ENCODE data around the gene NINJ1.

Gene NINJ1, protein sequence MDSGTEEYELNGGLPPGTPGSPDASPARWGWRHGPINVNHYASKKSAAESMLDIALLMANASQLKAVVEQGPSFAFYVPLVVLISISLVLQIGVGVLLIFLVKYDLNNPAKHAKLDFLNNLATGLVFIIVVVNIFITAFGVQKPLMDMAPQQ

DNA sequence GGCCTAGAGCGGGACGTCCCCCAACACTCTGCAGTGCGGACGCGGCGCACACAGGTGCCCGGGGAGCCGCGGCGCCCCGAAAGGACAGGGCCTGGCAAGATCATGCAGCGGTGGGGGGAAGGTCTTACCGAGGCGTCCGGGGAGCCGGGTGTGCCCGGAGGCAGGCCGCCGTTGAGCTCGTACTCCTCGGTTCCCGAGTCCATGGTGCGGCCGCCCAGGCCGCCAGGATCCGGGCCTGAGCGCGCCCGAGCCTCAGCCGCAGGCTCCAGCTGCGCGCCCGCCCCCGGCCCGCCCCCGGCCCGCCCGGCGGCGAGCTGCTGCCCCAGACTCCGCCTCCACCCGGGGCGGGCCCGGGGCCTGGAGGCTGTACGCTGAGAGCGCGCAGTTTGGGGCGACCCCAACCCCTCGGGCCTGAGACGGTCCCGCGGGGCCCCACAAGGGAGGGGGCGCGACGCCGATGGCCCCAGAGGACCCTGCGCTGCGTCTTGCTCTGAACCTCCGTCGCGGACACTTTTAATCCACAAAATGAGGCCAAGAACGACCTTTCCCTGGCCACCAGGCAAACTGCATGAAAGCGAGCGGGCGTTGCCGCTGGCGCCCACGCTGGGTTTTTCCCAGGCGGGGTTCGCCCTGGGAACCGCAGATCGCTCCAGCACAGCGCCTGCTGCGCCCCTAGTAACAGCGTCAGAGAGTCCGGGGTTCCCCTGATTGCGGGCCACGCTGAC, at the start of gene NINJ1:
Gene NINJ1, minus strand, starts transcription at position 237 of the 725 bp plus-strand sequence. Its CDS starts 34 bp downstream, at position 203.
- no peak for DNase-seq

DNA sequence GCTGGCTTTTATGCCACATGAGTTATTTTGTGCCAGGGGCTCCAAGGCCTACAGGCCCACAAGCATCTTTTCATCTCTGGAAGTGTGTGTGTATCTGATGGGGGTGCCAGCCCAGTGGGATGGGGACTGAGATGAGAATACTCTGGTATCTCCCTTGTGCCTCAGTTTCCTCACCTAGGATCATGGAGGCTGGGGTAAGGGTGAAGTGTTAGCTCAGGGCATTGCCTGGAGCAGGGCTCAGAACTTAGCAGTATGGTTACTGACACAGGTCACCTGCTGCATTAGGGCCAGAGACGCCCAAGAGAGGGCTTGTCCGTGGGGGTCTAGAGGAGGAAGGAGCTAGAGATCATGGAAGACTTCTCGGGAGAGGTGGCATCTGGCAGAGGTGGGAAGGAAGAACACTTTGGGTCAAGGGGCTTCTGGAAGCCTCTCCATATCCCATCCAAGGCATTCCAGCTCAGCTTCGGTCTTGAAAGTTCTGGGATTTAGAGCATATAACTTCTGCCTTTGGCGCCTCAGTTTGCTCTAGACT, 49.1 kb upstream of the NINJ1 start:
- no peak for DNase-seq

DNA sequence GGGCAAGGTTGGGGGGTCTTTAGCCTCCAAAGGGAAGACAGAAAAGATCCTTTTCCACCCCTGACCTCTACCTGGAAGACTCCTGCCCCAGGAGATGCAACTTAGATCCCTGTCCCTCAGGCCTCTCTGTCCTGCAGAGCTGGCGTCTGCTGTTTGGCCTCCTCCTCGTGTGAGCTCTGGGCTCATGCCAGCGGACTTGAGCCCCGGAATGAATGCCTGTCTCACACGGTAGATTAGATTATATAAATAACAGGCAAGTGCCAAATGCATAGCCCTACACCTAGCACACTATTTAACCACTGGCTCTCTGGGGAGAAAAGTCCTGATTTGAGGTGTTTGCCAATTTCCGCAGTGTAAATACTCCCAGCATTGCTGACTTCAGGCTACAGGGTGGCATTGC, 48.5 kb upstream of the NINJ1 start:
- DNase-seq: no peak

DNA sequence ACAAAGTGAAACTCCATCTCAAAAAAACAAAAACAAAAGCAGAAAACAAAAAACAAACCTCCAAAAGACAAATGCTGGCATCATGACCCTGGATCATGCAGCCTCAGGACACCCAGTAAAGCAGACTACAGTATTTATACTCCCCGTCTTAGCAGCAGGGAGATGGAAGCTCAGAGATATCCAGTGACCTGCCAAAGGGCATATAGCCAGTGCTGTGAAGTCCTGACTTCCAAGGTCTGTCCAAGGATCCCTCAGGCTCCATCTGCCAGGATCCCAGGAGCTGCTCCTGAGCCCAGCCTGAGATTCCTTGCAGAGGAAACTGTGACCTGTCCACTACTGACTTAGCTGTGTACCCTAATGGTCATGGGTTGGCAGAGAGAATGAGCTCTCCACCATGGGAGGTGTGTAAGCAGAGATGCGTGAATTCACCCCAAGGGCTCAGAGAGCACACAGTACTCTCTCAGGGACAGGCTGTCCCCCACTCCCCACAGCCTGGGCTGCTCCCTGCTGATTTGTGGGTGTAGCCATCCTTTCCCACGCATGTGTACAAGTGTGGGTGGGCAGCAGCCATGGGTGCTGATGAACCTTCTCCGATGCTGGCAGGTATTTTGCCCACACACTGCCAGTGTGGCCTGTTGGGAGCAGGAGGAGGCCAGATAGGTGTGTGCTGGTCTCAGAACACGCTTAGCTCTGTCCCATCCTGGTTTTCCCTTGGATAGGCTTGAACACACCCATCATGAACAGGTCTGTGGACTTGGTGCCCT, 47.8 kb upstream of the NINJ1 start:
- no peak for DNase-seq

DNA sequence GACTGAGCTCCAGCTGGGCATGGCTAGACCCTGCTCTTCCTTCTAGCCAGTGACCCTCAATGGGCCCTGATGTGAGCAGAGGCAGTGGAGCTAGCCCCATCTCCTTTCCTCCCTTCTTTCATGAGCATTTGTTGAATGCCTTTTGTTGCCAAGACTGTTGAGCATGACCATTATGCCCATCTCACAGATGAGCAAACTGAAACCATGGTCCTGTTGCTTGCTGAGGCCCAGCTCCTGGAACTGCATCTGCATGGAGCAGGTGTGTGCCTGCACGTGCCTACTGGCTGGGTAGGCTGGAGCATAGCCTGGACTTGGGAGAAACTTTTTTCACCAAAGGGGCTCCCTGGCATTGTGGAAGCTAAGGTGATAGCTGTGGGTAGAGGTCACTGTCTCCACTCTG, 46.9 kb upstream of the NINJ1 start:
- DNase-seq: no peak

DNA sequence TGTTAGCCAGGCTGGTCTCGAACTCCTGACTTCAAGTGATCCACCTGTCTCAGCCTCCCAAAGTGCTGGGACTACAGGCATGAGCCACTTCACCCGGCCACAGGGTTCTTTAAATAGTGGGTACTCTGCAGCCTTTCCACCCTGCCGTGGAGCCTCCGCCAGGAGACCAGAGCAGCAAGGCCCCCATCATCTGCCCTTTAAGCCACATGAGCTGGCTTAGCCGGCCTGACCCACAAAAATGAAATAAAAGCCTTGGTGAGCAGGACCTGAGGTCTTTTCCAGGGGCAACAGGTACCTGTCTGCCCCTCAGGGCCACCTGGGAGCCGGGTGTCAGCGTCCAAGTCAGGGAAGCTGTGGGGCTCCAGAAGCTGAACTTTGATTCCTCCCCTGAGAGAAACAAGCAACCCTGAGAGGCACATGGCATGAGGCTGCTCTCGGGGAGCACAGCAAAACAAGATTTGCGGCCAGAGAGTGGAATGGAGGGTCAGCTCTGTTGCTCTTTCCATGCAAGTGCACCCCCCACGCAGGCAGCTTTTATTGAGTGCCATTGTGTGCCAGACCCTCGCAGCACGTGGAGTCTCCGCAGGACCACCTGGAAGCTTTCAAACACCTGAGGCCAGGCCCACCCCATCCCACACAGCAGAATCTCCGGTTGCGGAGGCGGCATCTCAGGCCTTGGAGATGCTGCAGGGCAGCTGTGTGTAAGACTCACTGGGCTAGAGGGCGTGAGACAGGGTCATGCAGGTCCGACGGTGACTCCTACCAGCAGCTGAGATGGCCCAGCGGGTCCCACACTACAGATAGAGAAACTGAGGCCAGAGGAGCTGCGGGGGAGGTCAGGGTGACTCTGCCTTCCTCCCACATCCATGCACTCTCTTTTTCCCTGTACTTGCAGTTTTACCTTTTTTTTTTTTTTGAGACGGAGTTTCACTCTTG, 45.1 kb upstream of the NINJ1 start:
- no peak for DNase-seq

DNA sequence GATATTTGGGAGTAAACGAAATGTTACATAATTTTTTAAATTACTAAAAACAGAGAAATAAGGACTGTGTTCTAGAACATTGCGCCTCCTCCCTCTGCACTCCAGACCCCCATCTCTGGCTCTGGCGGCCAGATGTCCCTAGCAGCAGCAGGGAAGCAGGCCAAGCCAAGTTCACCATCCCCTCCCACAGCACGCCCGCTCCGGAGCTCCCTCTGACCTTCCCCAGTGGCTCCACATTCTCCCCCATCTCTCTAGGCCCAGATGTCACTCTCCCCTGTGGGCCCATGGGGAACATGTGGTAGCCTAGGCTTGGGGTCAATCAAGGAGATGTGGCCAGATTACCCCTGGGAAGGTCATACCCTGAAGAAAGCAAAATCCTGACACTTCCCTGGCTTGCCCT, 43.6 kb upstream of the NINJ1 start:
- no peak for DNase-seq

DNA sequence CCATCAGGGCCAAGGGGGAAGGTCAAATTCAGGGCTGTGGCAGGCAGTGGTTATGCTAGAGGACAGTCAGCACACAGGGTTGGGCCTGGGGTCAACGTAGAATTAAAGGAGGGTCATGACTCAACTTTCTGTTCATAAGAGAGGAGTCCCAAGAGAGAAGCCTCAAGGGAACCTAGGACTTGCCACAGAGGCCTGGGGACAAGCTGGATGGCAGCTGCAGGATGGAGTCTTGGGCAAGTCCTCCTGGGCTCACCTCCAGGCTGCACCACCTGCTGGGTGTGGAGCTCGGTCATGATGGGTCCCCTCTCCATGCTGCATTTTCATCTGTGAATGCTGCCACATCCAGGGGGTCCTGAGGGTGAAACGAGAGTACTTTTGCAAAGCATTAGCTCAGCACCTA, 40.9 kb upstream of the NINJ1 start:
- DNase-seq: no peak

DNA sequence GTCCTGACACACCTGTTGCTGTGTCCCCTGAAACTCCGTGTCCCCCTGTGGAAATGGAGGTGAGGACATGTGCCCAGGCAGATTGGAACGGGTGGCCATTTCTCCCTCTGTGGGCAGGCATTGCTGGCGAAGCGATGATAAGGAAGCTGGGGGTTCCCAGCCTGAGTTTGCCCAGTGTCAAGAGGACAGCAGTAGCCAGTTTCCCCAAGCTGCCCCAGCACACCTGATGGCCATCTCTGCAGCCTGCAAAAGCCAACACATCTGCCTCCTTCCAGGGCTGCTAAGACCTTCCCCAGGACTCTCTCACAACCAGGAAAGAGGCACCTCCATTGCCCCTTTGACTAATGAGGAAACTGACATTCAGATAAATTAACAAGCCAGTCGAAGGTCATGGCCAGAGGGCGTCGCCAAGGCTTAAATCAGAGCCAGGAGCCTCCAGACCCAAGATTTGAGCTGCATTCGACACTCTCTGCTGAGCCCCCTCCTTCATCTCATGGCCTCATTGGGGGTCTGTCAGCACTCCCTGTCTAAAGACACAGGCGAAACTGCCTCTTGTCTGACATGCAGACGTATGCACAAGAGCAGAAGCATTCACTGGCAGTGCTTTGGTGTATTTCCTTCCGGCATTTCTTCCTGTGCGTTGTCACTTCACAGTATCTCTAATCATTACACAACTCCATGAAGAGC, 39.5 kb upstream of the NINJ1 start:
- DNase-seq: no peak

DNA sequence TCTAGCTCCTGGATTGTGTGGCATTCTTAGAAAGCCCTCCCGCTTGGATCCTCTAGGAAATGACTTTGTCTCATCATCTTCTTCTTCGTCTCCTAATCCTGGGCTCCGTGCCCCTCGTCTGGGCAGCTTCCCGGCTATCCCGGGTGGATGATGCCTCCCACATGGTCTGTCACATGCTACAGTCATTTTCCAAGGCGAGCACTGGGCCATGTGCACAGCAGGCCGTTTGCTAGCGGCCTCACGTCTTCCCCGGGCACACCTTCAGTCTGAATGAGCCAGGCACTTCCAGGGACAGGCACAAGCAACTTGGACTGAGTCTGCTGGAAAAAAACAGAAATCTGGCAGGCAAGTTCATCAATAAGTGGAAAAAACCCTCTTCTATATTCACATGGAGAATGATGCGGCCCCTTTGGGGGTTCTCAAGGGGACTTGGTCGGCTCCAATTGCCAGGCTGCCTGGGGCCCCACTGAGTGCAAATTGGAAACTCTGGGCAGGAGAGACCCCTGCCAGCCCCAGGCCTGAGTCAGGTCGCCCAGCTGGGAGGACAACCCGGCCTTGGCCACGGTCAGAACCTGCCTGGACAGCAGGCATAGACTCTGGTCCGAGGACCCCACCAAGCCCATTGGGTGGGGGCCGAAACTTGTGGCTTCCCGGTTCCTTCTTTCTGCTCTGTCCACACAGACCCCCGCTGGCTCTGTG, 38.8 kb upstream of the NINJ1 start:
- DNase-seq: no peak

DNA sequence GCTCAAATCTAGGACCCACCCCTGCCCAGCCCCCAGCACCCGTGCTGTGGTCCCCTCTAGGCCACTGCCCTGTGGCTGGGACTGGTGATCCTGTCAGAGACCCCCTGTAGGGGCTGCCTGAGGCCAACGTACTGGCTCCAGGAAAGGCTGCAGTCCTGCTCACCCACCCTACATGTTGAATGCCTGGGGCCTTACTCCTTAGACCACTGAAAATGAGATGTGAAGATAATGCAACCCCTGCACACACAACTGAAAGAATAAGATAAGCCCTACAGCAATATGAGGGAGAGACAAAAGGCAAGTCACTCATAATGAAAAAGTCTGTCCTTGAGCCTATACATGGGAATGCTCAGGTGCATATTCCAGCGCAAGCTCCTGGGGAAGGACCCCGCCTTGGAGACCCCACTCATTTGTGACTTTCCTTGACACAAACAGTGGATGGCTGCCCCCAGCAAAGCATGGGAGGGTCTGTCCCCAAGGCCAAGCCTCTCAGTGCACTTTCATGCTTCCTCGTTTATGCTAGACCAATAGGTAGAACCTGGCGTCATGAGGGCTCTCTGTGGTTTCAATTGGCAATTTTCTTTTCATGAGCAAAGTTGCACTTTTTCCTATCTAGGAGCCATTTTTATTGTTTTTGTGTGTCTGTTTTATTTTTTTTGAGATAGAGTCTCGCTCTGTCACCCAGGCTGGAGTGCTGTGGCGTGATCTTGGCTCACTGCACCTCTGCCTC, 37.4 kb upstream of the NINJ1 start:
- no peak for DNase-seq

DNA sequence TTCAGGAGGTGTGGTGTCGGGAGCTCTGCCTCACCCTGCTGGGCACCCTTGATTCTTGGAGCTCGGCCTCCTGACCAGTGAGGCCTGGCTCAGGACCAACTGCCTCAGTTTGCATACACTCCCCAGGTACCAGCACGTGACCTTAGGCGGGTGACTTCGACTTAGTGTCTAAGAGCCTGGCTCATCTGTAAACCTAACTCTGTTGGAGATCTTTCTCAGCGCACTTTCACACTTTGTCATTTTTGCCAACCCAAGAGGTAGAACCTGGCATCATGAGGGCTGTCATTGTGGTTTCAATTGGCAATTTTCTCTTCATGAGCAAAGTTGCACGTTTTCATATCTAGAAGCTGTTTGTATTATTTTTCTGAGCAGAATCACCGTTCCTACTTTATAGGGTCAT, 36.5 kb upstream of the NINJ1 start:
- no peak for DNase-seq

DNA sequence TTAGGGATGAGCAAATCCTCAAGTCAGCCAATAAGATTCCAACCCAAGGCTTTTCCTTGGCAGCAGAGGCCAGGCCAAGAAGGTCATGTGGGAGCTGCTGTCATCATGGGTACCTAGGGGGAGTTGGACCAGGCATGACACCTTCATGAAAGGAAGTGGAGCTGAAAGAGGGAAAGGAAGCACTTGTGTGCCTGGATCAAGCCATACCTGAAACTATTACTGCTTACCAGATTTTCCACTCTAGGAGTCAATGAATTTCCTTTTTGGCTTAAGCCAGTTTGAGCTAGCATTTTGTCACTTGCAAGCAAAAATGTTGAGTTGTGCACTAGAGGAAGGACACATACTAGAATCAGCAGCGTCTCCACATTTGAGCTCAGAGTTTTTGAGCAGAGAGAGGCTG, 35.4 kb upstream of the NINJ1 start:
- DNase-seq: no peak

DNA sequence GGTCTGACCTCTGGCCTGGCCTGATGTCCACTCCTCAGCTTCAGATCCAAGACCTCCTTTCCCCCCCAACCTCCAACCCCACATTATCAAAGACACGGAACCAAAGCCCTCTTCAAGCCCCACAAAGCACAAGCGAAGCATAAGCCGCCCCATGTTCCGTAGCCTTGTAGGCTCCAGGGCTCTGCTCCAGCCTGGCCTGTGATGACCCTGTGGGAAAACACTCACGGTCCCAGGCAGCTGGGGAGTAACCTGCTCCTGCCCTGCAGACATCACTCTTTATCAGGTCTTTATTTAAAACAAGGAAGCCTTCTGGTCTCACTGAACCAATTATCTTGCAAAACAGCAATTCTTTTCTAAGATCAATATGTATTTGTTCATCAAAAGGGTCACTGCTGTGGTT, 34.5 kb upstream of the NINJ1 start:
- no peak for DNase-seq

DNA sequence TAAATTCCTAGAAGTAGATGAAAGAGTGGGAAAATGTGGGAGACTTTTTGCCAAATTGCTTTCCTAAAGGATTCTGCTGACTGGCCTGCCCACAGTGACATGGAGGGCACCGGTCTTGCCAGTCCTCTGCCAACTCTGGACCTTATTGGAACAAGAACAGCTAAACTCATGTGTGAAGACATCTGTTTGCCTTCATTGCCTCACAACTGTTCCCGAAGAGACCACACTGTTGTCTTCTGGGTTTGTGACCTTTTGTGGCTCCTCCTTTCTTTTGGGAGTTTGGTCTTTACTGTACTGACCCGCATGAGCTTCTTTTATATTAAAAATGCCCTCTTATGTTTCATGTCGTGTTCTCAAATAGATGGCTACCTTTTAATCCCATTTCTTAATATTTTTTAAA, 33.8 kb upstream of the NINJ1 start:
- DNase-seq: no peak

DNA sequence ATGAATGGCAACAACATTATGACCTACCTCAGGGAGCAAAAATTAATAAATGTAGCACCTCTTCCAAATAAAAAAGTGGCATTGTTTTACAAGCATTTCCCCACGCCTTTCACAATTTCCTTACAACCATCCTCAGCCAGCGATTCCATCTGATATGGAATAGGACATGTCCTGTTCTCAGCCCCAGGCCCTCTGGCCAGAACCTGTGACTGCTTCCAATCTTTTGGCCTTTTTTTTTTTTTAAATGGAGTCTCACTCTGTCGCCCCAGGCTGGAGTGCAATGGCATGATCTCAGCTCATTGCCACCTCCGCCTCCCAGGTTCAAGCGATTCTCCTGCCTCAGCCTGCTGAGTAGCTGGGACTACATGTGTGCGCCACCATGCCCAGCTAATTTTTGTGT, 33.1 kb upstream of the NINJ1 start:
- no peak for DNase-seq

DNA sequence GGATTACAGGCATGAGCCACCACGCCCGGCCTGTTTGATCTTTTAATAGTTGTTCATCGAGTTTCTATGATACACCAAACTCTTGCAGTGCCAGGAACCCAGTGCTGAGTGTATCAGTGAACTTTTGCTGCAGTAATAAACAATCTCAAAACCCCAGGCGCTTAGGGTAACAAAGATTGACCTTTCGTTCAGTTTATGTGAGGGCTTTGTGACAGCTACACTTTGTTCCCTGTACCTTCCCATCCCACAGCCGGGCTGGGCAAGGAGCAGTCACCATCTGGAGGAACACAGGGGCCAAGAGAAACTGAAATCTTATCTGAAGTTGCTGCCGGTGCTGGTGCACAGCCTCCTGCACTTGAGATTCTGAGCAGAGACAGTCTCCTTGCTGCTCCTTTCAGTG, 32.6 kb upstream of the NINJ1 start:
- no peak for DNase-seq

DNA sequence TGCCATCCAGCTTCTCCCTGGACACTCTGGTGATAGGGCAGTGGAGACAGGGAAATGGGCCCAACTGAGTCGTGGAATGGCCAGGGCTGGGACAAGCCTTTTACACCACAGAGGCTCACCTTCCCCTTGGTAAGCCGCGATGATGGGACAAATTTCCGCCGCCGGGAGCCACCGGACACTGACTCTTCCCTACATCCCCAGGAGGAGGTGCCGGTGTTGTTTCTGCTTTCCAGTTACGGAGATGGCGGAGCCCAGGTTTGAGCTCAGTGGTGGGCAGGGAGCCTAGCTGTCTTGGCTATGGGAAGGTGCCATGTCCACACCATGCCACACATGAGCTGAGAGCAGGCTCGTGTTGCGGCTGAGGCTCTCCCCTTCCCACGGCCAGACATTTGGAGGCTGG, 30.0 kb upstream of the NINJ1 start:
- no peak for DNase-seq

DNA sequence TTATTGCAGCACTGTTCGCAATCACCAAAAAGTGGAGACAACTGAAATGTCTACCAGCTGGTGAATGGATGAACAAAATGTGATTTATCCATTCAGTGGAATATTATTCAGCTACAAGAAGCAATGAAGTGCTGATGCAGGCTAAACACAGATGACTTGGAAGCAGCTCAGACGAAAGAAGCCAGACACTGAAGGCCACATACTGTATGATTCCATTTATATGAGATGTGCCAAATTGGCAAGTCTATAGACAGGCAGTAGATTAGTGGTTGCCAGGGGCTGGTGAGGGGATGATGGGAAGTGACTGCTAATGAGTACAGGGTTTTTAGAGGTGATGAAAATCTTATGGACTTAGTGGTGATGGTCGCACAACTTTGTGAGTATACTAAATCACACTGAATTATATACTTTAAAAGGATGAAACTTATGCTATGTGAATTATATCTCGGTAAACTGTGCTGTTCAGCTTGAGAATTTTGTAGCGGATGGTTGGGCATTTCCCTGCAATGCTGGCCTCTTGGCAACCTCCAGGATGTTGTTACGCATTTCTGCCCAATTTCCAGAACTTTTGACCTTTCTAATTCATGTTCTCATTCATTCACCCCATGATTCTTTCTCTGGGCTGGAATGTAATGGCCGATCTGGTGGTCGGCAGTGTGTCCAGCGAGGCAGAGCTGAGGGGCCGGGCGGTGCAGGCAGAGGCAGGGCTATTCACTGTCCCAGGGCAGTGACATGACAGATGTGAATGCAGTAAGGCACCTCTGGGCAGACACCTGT, 27.9 kb upstream of the NINJ1 start:
- no peak for DNase-seq
